Karpas-422 (cell line): ENCODE data around the gene CALCB. TPM values are rescaled to one million over a fixed set of nuclear protein-coding genes. Genes with fewer than 3 reads are reported as not detected.

Experiments
- DNase-seq: peaks from one replicate; pipeline ENCODE4 v3.0.0-alpha.2; 2015
- H2AFZ ChIP-seq: fragments of 200-600 bp; sonication (generic); 2 replicates; pipeline ENCODE4 v1.6.1; 2014; ENCODE audit warnings: antibody characterized with exemption, low read length, mixed read lengths
- H3K27ac ChIP-seq: fragments of 200-600 bp; sonication (generic); 2 replicates; pipeline ENCODE4 v1.5.1; 2014; ENCODE audit warnings: mild to moderate bottlenecking, low read length, moderate library complexity
- H3K27me3 ChIP-seq: fragments of 200-600 bp; sonication (generic); 2 replicates; pipeline ENCODE4 v1.6.1; 2014; ENCODE audit warnings: low read length, mixed read lengths
- H3K36me3 ChIP-seq: fragments of 200-600 bp; sonication (generic); 2 replicates; pipeline ENCODE4 v1.6.1; 2014; ENCODE audit warnings: low read length, mixed read lengths; ENCODE audit not compliant: insufficient read depth
- H3K4me1 ChIP-seq: fragments of 200-600 bp; sonication (generic); 2 replicates; pipeline ENCODE4 v1.6.1; 2014; ENCODE audit warnings: mild to moderate bottlenecking, low read length, mixed read lengths
- H3K4me2 ChIP-seq: fragments of 200-600 bp; sonication (generic); 2 replicates; pipeline ENCODE4 v1.6.1; 2014; ENCODE audit warnings: low read length, low read depth, mild to moderate bottlenecking; ENCODE audit not compliant: poor library complexity, severe bottlenecking
- H3K4me3 ChIP-seq: fragments of 200-600 bp; sonication (generic); 2 replicates; pipeline ENCODE4 v1.5.1; 2014; ENCODE audit warnings: mild to moderate bottlenecking, antibody characterized with exemption, low read length, mixed read lengths
- H3K79me2 ChIP-seq: fragments of 200-600 bp; sonication (generic); 2 replicates; pipeline ENCODE4 v1.6.1; 2014; ENCODE audit warnings: mild to moderate bottlenecking, low read length, mixed read lengths
- H3K9ac ChIP-seq: fragments of 200-600 bp; sonication (generic); 2 replicates; pipeline ENCODE4 v1.6.0; 2014; ENCODE audit warnings: low read length
- H3K9me2 ChIP-seq: fragments of 200-600 bp; sonication (generic), shearing (Covaris generic); replicated peaks from 2 replicates; pipeline ENCODE4 v1.6.0; 2014; ENCODE audit warnings: mild to moderate bottlenecking, low read length, moderate library complexity; ENCODE audit not compliant: insufficient read depth
- H3K9me3 ChIP-seq: fragments of 300-700, 200-600 bp; sonication (generic); 2 replicates; pipeline ENCODE4 v1.6.1; 2014; ENCODE audit warnings: low read length, mixed read lengths
- H4K20me1 ChIP-seq: fragments of 200-600 bp; sonication (generic); 2 replicates; pipeline ENCODE4 v1.6.1; 2014; ENCODE audit warnings: mild to moderate bottlenecking, antibody characterized with exemption, low read length, low read depth; ENCODE audit not compliant: insufficient read depth
- total RNA-seq: library from RNA; depleted of rRNA; stranded (reverse); fragments of >200 nt; shearing (Covaris generic); gene quantifications from 2 replicates; pipeline ENCODE4 v1.2.3, GENCODE V29; 2014; ENCODE audit warnings: low replicate concordance

CALCB gene
- total RNA-seq, 1 experiment from 2014 or later: 0.30 TPM

GRCh38 chr11:15108592-15109130 lies 35.3 kb downstream of the CALCB start:
- H3K9me2 ChIP-seq: no peaks in the 10 kb centered on the region
- H3K9ac ChIP-seq: no peak overlapping the region
- DNase-seq: no peak
- no peaks in the 10 kb centered on the region for H3K9me3 ChIP-seq
- no peak overlapping the region for H3K27ac ChIP-seq
- no peaks in the 10 kb centered on the region for H3K27me3 ChIP-seq
- no peaks in the 10 kb centered on the region for H3K79me2 ChIP-seq
- H3K36me3 ChIP-seq: no peaks in the 10 kb centered on the region
- H3K4me3 ChIP-seq: no peak overlapping the region
- H4K20me1 ChIP-seq: no peaks in the 10 kb centered on the region
- peak overlapping the region; percentile 46 for H3K4me2 ChIP-seq
- peaks cover 76% of the 10 kb centered on the region for H3K4me1 ChIP-seq
- no peak overlapping the region for H2AFZ ChIP-seq

GRCh38 chr11:15109602-15110001 lies 36.2 kb downstream of the CALCB start:
- Histone ChIP-seq H4K20me1 (no peaks in the 10 kb centered on the region), H3K36me3 (no peaks in the 10 kb centered on the region), H3K9me3 (no peaks in the 10 kb centered on the region), H3K9ac (no peak overlapping the region), H3K27ac (no peak overlapping the region), H2AFZ (no peak overlapping the region), H3K4me1 (peaks cover 81% of the 10 kb centered on the region), H3K27me3 (no peaks in the 10 kb centered on the region), H3K4me3 (no peak overlapping the region), H3K79me2 (no peaks in the 10 kb centered on the region), H3K9me2 (no peaks in the 10 kb centered on the region), H3K4me2 (no peak overlapping the region)
- no peak for DNase-seq

DNA sequence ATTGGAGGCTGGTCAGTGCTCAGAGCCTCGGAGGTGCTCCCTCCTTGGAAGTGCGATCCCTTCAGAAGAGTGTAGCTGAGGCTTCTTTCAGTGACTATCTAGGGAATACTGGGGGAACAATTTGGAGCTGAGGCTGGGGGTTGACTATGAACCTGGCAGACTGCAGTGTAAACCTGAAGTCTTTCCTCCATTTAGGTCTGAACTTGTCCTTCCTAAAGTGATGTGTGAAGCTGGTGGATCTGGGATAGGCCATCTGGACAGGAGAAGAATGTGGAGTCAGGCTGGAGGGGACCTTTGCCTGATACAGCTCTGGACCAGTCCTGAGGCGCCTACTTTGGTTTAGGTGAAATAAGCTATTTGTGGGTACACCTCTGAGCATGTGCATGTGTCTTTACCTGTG lies 37.8 kb downstream of the CALCB start:
- no peaks in the 10 kb centered on the region for H4K20me1 ChIP-seq
- H3K4me1 ChIP-seq: peaks cover 70% of the 10 kb centered on the region
- H3K36me3 ChIP-seq: no peaks in the 10 kb centered on the region
- H2AFZ ChIP-seq: no peak overlapping the region
- no peaks in the 10 kb centered on the region for H3K27me3 ChIP-seq
- peak overlapping the region; percentile 11 for H3K4me2 ChIP-seq
- H3K9ac ChIP-seq: no peak overlapping the region
- no peak overlapping the region for H3K4me3 ChIP-seq
- no peak overlapping the region for H3K27ac ChIP-seq
- H3K9me3 ChIP-seq: no peaks in the 10 kb centered on the region
- no peaks in the 10 kb centered on the region for H3K79me2 ChIP-seq
- no peak for DNase-seq
- no peaks in the 10 kb centered on the region for H3K9me2 ChIP-seq

- Histone ChIP-seq H3K4me2 (peak overlapping the region; percentile 11), H3K4me1 (peaks cover 70% of the 10 kb centered on the region)
These were observed 38.7 kb downstream of the CALCB start for GRCh38 chr11:15112131-15112541.

GRCh38 chr11:15113381-15113780 lies 40.0 kb downstream of the CALCB start:
- no peaks in the 10 kb centered on the region for H3K27me3 ChIP-seq
- no peaks in the 10 kb centered on the region for H3K9me2 ChIP-seq
- no peak overlapping the region for H2AFZ ChIP-seq
- peaks cover 63% of the 10 kb centered on the region for H3K4me1 ChIP-seq
- H3K9ac ChIP-seq: no peak overlapping the region
- H3K4me3 ChIP-seq: no peak overlapping the region
- peak overlapping the region; percentile 57 for H3K4me2 ChIP-seq
- peak; percentile 75 for DNase-seq
- H3K36me3 ChIP-seq: no peaks in the 10 kb centered on the region
- no peaks in the 10 kb centered on the region for H4K20me1 ChIP-seq
- H3K27ac ChIP-seq: peak overlapping the region; percentile 52; the same call in 1 of the 2 replicates
- H3K9me3 ChIP-seq: no peaks in the 10 kb centered on the region
- no peaks in the 10 kb centered on the region for H3K79me2 ChIP-seq

More at GRCh38 chr11:15112131-15112541, 38.7 kb downstream of the CALCB start:
- Histone ChIP-seq H3K27ac (no peak overlapping the region), H3K9me2 (no peaks in the 10 kb centered on the region), H3K79me2 (no peaks in the 10 kb centered on the region), H3K4me3 (no peak overlapping the region), H2AFZ (no peak overlapping the region), H4K20me1 (no peaks in the 10 kb centered on the region), H3K27me3 (no peaks in the 10 kb centered on the region), H3K9ac (no peak overlapping the region), H3K36me3 (no peaks in the 10 kb centered on the region), H3K9me3 (no peaks in the 10 kb centered on the region)
- no peak for DNase-seq

DNA sequence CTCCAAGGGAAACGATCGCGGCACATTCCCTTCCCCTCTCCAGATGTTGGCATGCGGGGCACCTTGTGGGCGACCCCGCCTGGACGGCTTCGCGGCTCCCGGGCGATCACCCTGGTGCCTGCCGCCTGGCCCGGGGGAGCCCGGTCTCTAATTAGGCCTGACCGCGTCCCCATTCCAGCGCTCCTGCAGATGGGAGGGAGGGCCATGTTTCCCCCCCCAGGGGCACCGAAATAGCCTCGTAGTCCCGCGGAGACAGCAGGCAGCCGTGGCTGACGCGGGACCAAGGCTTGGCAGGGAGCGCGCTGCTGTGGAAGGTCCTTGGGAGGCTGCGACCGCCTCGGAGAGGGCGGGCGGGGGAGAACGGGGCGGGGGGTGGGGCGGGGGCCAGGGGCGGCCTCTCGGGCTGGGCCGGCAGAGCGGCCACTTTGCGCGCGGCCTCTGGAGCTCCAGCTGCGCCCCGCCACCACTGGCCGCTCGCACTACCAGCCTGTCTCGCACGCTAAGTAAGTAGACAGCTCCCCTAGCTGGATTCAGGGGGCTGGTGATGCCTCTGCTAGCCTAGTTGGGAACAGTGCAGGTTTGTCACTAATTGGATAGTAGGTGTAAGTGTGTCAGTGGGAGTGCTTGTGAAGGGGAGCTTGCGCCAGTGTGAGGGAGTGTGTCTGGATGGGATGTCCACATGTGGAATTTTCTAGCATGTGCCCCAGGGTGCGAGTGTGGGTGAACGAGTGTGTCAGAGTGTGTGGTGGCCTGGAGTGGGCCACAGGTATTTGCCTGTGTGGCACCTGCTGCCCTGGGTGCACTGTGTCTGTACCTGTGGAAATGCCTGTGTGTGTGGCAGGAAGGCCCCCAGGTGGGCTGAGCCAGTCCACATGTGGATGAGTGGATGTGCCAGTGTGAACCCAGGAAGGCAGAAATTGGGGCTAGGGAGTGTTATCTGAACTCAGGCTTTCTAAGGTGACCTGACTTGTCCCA lies 41.4 kb downstream of the CALCB start, which contains the start of gene INSC:
Gene INSC (plus strand): TSS at position 423 of the 975 bp plus-strand sequence. CDS start 34,252 bp downstream, outside the sequence.
- Histone ChIP-seq H4K20me1 (no peaks in the 10 kb centered on the region), H3K79me2 (no peaks in the 10 kb centered on the region), H3K9me2 (no peaks in the 10 kb centered on the region), H3K9ac (no peak within 1 kb of the TSS), H3K4me2 (peak within 1 kb of the TSS; percentile 57), H3K36me3 (no peaks in the 10 kb centered on the region), H3K27me3 (no peaks in the 10 kb centered on the region), H3K9me3 (no peaks in the 10 kb centered on the region), H3K4me1 (peaks cover 58% of the 10 kb centered on the region), H2AFZ (no peak within 1 kb of the TSS), H3K27ac (peak within 1 kb of the TSS; percentile 52; the same call in 1 of the 2 replicates), H3K4me3 (no peak within 1 kb of the TSS)
- DNase-seq: no peak

DNA sequence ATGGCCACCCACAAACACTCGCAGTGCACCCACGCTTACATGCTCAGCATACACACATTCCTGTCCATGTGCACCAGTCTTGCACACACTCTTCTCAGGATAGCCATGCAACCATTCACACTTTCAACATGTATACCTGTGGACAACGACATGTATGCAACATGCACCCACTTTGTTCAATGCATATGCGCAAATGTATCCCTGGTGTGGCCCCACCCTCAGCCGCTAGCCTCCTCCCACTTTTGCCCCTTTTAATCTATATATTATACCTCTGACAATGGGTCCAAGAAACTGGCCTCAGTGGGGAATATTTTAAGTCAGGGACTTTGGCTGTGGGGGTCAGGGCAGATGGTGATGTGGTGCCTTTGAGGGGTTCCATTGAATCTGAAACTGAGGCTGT lies 42.3 kb downstream of the CALCB start:
- DNase-seq: no peak
- Histone ChIP-seq H3K9me3 (no peaks in the 10 kb centered on the region), H2AFZ (no peak overlapping the region), H3K79me2 (no peaks in the 10 kb centered on the region), H3K36me3 (no peaks in the 10 kb centered on the region), H3K27ac (no peak overlapping the region), H3K4me3 (no peak overlapping the region), H3K4me1 (peaks cover 49% of the 10 kb centered on the region), H3K9ac (no peak overlapping the region), H4K20me1 (no peaks in the 10 kb centered on the region), H3K9me2 (no peaks in the 10 kb centered on the region), H3K27me3 (no peaks in the 10 kb centered on the region), H3K4me2 (no peak overlapping the region)

DNA sequence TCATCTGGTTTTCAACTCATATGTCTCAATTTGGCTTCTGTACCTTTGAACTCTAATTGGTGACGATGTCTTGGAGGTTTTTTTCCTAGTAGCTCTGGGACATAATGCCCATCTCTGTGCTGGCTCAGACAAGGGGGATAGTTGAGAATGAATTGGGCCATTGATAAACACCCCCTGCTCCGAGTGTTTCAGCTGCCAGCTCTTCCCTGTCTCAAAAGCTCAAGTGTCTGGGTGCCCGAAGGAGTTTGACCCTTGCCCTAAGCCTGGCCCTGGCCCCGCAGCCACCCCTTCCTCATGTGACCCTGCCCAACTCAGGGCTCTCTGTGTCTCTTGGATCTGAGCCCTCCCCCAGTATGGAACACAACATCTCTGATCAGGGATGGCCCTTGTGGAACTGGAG lies 44.4 kb downstream of the CALCB start:
- no peak overlapping the region for H3K9ac ChIP-seq
- H3K27me3 ChIP-seq: no peaks in the 10 kb centered on the region
- no peak for DNase-seq
- no peak overlapping the region for H3K27ac ChIP-seq
- H3K4me1 ChIP-seq: peaks cover 31% of the 10 kb centered on the region
- no peaks in the 10 kb centered on the region for H3K9me2 ChIP-seq
- no peak overlapping the region for H3K4me3 ChIP-seq
- no peaks in the 10 kb centered on the region for H4K20me1 ChIP-seq
- H2AFZ ChIP-seq: no peak overlapping the region
- no peak overlapping the region for H3K4me2 ChIP-seq
- no peaks in the 10 kb centered on the region for H3K36me3 ChIP-seq
- H3K79me2 ChIP-seq: no peaks in the 10 kb centered on the region
- H3K9me3 ChIP-seq: no peaks in the 10 kb centered on the region
